Measurements from ENCODE around the gene C1QL2.

The C1QL2 gene

GRCh38 chr2:119158563-119159347 lies at the start of gene C1QL2:
C1QL2 (minus strand) TSS chr2:119158751; CDS start chr2:119158269, 482 bp downstream.
- peak; percentile 10 for DNase-seq

DNA sequence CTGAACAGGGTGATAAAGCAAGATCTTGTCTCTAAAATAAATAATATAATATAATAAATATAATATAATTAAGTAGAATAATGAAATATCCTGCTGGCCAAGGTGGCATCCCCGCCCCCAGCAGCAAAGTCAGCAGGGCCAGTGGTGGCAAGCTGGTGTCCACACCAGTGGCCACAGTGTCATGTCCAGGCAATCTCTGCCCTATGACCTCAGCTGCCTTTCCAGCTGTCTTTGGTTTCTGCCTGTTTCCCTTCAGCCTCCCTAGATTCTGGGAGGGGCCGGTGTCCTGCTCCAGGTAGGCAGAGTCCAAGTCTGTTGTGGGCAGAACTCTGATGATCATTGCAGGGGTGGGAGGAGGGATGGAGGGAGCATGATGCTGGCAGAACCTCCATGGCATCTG lies 48.9 kb upstream of the C1QL2 start:
- DNase-seq: no peak

- DNase-seq: no peak
Measured at GRCh38 chr2:119206201-119206600, 47.6 kb upstream of the C1QL2 start.

DNA sequence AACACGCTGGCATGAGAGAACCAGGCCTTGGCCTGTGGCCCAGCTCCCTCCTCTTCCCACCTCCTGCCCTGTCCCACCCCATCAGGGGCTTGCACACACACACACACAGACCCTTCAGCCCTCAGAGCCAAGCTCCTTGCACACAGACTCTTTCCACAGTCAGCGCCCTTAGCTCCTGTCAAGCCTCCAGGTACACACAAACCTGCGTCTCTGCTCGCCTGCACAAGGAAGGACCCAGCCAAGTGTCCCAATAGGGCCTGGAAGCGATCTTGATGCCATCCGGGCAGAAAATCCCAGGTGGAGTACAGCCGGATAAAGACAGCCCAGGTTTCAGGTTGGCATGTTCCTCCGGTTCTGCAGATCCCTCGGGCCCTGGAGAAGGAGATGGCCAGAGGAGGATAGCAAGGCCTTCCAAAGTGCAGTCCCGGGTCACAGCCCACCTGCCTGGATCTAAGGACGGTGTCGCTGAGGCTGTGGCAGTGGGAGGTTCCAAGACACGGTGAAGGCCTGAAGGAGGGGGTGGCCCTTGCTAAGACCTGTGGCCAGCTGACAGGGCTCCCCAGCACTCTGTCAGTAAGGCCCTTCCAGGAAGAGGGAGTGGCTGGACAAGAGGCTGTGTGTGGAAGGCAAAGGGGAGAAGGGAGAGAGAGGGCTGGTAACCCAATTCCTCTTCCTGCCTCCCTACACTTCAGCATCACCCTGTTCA lies 46.6 kb upstream of the C1QL2 start:
- DNase-seq: no peak

DNA sequence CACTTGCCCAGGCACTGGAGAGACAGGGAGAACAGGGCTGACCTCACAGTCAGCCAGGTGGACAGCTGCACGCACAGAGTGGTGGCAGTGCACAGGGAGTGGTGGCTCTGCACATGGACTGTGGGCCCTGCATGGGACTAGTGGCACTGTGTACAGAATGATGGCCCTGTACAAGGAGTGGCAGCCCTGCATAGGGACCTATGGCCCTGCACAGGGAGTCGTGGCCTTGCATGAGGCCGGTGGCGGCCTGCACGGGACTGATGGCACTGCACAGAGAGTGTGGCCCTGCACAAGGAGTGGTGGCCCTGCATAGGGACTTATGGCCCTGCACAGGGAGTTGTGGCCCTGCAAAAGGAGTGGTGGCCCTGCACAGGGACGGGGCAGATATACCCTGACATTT lies 46.0 kb upstream of the C1QL2 start:
- no peak for DNase-seq

GRCh38 chr2:119202610-119203310 lies 44.2 kb upstream of the C1QL2 start:
- no peak for DNase-seq

- DNase-seq: no peak
Measured at GRCh38 chr2:119201815-119202214, 43.3 kb upstream of the C1QL2 start.

DNA sequence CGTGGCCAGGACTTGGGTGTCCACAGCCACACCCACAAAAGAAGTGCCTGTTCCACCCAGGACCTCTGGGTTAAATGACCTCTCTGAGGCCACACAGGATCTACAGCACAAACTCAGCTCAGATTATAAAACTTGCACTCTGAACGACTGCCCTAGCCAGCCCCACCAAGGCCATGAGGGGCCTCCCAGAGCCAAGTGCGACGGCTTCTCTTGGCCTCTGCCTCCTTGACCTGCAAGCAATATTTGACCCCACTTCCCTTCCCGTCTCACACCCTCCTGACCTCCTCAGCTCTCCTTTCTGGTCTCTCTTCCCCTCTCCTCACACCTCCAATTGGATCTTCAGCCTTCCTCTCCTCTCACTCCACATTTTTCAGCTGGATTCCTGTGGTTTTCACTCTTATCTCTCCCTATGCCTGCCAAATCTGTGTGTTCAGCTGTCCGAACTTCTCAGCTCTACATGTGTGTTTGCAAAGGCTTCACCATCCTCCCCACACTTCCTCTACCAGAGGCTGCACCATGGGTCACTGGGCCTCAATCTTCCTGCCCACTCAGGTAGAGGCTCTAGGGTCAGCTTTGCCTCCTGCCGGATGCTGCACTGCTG lies 39.8 kb upstream of the C1QL2 start:
- DNase-seq: no peak

DNA sequence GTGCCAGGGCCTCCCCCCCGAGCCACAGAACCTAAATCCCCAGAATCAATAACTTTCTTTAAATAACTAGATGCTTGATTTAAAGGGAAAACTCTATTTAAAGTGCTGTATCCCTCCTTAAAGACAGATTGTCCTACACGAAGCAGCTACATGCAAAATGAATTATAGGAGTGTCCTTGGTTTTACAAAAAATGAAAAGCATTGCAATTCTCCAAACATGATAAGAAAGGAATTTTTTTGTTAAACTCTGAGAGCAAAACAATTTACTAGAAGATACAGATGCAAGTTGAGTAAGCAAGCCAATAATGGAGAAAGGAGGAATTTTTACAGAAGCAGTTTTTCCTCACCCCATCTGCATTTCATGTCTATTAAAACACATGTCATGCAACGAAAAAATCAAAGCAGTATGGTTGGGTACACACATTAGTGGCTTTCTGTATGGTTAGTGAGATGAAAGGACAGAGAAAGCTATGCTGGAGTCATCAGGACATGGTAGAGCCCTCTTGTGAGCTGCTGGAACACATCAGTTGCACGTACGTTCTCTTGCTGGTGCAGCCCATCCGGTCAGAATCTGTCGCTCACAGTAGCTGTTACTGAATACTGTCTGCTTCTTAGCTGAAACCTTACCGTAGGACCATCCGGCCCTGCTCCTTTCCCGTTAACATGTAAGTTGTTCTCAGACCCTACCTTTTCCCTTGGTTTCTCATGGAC lies 39.1 kb upstream of the C1QL2 start:
- no peak for DNase-seq

- no peak for DNase-seq
Measured at GRCh38 chr2:119197126-119197405, 38.5 kb upstream of the C1QL2 start.

- DNase-seq: no peak
Measured at GRCh38 chr2:119196301-119197125, 38.0 kb upstream of the C1QL2 start.

- no peak for DNase-seq
Measured at GRCh38 chr2:119195887-119196286, 37.3 kb upstream of the C1QL2 start.

DNA sequence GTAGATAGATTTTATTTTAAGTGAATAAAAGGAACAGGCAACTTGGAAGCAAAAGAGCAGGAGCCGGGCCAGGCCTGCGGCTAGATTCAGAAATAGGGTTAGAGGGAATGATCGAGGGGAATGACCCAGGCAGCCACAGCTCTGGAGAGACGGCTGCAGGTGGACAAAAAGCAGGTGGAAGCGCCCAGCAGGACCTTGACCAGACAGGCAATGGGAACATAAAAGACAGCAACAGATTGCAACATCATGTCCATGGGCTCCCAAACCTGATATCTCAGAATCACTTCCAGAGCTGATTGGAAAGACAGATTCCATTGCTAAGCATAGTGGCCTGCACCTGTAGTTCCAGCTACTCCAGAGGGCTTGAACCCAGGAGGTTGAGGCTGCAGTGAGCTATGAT lies 36.5 kb upstream of the C1QL2 start:
- DNase-seq: no peak

GRCh38 chr2:119192893-119193292 lies 34.3 kb upstream of the C1QL2 start:
- DNase-seq: no peak

- DNase-seq: no peak
Measured at GRCh38 chr2:119190321-119191111, 32.0 kb upstream of the C1QL2 start.

DNA sequence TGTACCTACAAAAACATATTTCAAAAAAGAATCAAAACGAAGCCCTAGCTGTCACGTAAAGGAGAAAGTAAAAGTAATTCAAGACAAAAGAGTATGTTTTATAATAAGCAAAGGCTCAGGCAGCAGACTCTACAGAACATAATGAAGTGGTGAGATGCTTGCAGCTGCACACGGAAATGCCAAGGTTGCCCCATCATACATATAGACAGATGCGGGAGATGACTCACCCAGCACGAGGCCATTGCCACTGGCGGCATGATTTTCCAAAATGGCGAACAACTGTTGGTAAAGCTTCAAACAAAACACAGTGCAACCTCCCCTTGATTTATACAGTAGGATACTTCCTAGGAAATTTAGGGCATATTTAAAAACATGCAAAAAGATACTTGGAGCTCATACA lies 26.0 kb upstream of the C1QL2 start:
- no peak for DNase-seq

GRCh38 chr2:119181791-119182445 lies 23.4 kb upstream of the C1QL2 start:
- DNase-seq: no peak

DNA sequence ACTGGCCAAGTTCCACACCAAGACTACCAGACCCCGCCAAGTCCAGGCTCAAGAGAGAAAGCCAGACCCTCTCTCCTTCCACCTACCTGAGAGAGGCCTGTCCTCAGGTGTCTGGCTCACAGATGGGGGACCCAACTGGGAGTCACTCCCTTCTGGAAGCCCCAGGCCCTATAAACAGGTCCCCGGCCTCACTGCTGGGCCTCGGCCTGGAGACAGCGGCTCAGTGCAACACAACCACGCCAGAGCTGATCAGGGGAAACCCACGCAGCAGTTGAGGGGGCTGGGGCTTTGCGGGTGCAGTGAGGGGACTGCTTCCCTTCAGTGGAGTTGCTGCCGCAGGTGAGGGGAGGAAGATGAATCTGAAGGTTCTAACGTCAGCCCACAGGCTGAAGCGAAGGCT lies 22.8 kb upstream of the C1QL2 start:
- DNase-seq: no peak

- no peak for DNase-seq
Measured at GRCh38 chr2:119180892-119181291, 22.3 kb upstream of the C1QL2 start.

DNA sequence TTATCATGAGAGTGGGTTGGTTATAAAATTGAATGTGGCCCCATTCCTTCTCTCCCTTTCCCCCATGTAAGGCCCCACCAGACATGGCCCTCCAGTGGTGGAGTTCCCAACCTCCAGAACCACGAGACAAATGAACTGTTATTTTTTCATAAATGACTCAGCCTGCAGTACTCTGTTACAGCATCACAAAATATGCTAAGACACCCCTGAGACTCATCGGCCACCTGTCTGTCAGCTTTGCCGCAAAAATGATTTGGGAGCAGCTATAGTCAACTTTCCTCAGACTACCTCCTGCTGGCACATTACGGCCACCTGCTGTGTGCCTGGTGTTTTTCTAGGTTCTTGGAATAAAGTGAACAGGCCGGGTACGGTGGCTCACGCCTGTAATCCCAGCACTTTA lies 21.4 kb upstream of the C1QL2 start:
- no peak for DNase-seq

DNA sequence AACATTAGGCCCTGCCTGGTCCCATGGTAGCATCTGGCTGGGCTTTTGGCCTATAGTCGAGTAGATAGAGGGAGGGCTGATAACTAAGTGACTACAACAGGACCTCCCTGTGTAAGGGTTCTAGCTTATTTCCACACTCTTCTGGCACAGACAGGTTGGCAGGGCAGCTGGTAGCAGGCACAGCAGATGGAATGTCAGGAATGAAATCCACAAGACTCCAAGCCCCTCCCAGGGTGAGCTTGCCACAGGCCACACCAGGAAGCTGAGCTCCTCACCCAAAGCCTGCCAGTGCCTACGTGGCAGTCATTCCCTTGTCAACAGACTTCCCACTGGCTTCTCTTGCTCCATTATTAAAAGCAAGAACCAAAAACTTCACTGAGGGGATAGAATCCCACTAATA lies 20.7 kb upstream of the C1QL2 start:
- DNase-seq: no peak
